HepG2 (cell line): ENCODE results near the gene ZNF213. TPM values are rescaled to one million over a fixed set of nuclear protein-coding genes. Genes with fewer than 3 reads are reported as not detected.

Experiments
- BCL3 ChIP-seq: sonication (generic); formaldehyde crosslinking; IDR thresholded peaks from 2 replicates; pipeline ENCODE4 v1.5.1; 2020; ENCODE audit warnings: mild to moderate bottlenecking, missing genetic modification reagents, moderate library complexity
- EP300 ChIP-seq, 3 experiments: sonication (generic) in 1 of 3; formaldehyde crosslinking in 1 of 3; IDR thresholded peaks; 2 replicates each; pipeline versions ENCODE4 v1.5.1 to v1.6.1; 2011 to 2020; ENCODE audit warnings: low read depth in 2 of 3, low read length in 2 of 3, borderline replicate concordance in 1 of 3, improper control_type of control experiment in 1 of 3, mild to moderate bottlenecking in 1 of 3, missing genetic modification reagents in 1 of 3, moderate library complexity in 1 of 3
- ETV6 ChIP-seq: sonication (generic); formaldehyde crosslinking; conservative IDR thresholded peaks from 2 replicates; pipeline ENCODE4 v1.4.0; 2020; ENCODE audit warnings: missing genetic modification reagents
- KLF6 ChIP-seq: IDR thresholded peaks from 2 replicates; pipeline ENCODE4 v1.8.0; 2016; ENCODE audit warnings: missing biosample characterization, missing genetic modification reagents
- MTA3 ChIP-seq: sonication (generic); formaldehyde crosslinking; IDR thresholded peaks from 2 replicates; pipeline ENCODE4 v1.4.0; 2020; ENCODE audit warnings: missing genetic modification reagents
- NR2F2 ChIP-seq: IDR thresholded peaks from 2 replicates; pipeline ENCODE4 v1.6.1; 2012; ENCODE audit warnings: low read depth, inconsistent platforms, borderline replicate concordance
- NRL ChIP-seq: sonication (generic); formaldehyde crosslinking; IDR thresholded peaks from 2 replicates; pipeline ENCODE4 v1.5.0; 2020; ENCODE audit warnings: missing genetic modification reagents, mild to moderate bottlenecking, moderate library complexity, borderline replicate concordance
- PCBP1 ChIP-seq: fragments of 200-400 bp; formaldehyde crosslinking; IDR thresholded peaks from 2 replicates; pipeline ENCODE4 v1.6.1; 2017; ENCODE audit warnings: mild to moderate bottlenecking, low read depth, low read length, borderline replicate concordance
- RBFOX2 ChIP-seq: fragments of 200-400 bp; formaldehyde crosslinking; IDR thresholded peaks from 2 replicates; pipeline ENCODE4 v1.6.1; 2017; ENCODE audit warnings: low read depth, mild to moderate bottlenecking, low read length
- RNF2 ChIP-seq: fragments of 450-650 bp; conservative IDR thresholded peaks from 2 replicates; pipeline ENCODE4 v1.6.1; 2016; ENCODE audit warnings: low read depth
- SATB2 ChIP-seq: sonication (generic); formaldehyde crosslinking; IDR thresholded peaks from 2 replicates; pipeline ENCODE4 v1.5.0; 2020; ENCODE audit warnings: missing genetic modification reagents
- SOX6 ChIP-seq, 2 experiments: fragments of 450-650 bp in 1 of 2; sonication (generic) in 1 of 2; formaldehyde crosslinking in 1 of 2; IDR thresholded peaks; 2 replicates each; pipeline versions ENCODE4 v1.4.0 to v1.6.1; 2017 to 2020; ENCODE audit warnings: antibody characterized with exemption in 1 of 2, mild to moderate bottlenecking in 1 of 2, missing genetic modification reagents in 1 of 2
- TBL1XR1 ChIP-seq: fragments of 150-350 bp; IDR thresholded peaks from 2 replicates; pipeline ENCODE4 v1.6.1; 2014; ENCODE audit warnings: borderline replicate concordance, low read length; ENCODE audit not compliant: partially characterized antibody
- UBTF ChIP-seq: sonication (generic); formaldehyde crosslinking; IDR thresholded peaks from 2 replicates; pipeline ENCODE4 v1.4.0; 2020; ENCODE audit warnings: mild to moderate bottlenecking, missing genetic modification reagents
- ZFP37 ChIP-seq: sonication (generic); formaldehyde crosslinking; IDR thresholded peaks from 2 replicates; pipeline ENCODE4 v1.4.0; 2020; ENCODE audit warnings: missing genetic modification reagents, borderline replicate concordance
- ZFP41 ChIP-seq: sonication (generic); formaldehyde crosslinking; IDR thresholded peaks from 2 replicates; pipeline ENCODE4 v1.4.0; 2020; ENCODE audit warnings: mild to moderate bottlenecking, missing genetic modification reagents, borderline replicate concordance
- ZKSCAN8 ChIP-seq: IDR thresholded peaks from 2 replicates; pipeline ENCODE4 v1.6.1; 2016; ENCODE audit warnings: borderline replicate concordance, missing genetic modification reagents, missing compliant biosample characterization
- ZNF225 ChIP-seq: sonication (generic); formaldehyde crosslinking; IDR thresholded peaks from 2 replicates; pipeline ENCODE4 v1.4.0; 2020; ENCODE audit warnings: mild to moderate bottlenecking, missing genetic modification reagents
- ZNF777 ChIP-seq: sonication (generic); formaldehyde crosslinking; IDR thresholded peaks from 2 replicates; pipeline ENCODE4 v1.4.0; 2020; ENCODE audit warnings: missing genetic modification reagents
- ZNF784 ChIP-seq: sonication (generic); formaldehyde crosslinking; IDR thresholded peaks from 2 replicates; pipeline ENCODE4 v1.5.1; 2020; ENCODE audit warnings: missing genetic modification reagents, mild to moderate bottlenecking, borderline replicate concordance
- ZNF850 ChIP-seq: sonication (generic); formaldehyde crosslinking; conservative IDR thresholded peaks from 2 replicates; pipeline ENCODE4 v1.9.0; 2021; ENCODE audit warnings: mild to moderate bottlenecking, missing genetic modification reagents
- ZSCAN20 ChIP-seq: sonication (generic); formaldehyde crosslinking; IDR thresholded peaks from 2 replicates; pipeline ENCODE4 v1.4.0; 2020; ENCODE audit warnings: missing genetic modification reagents, mild to moderate bottlenecking, borderline replicate concordance
- ZSCAN21 ChIP-seq: sonication (generic); formaldehyde crosslinking; IDR thresholded peaks from 2 replicates; pipeline ENCODE4 v1.8.0; 2022; ENCODE audit warnings: mild to moderate bottlenecking, missing genetic modification reagents, moderate library complexity, borderline replicate concordance
- polyA plus RNA-seq, 8 experiments: library from polyadenylated mRNA; depleted of rRNA in 3 of 8; stranded (reverse) in 7 of 8; unstranded in 1 of 8; fragments of >200 nt; fragmentation: Illumina TruSeq in 4 of 8; extraction: Trizol in 4 of 8; gene quantifications; 2 replicates each; pipeline versions ENCODE4 v1.2.1 to v1.2.3, GENCODE V29; 2011 to 2016; ENCODE audit warnings: low read depth in 4 of 8, missing spikeins in 1 of 8, mixed read lengths in 1 of 8; ENCODE audit not compliant: insufficient read depth in 1 of 8
- total RNA-seq, 5 experiments: library from RNA; depleted of rRNA; stranded (reverse); fragments of >200 nt; fragmentation: Illumina TruSeq; extraction: Trizol; gene quantifications; 2 replicates each; pipeline ENCODE4 v1.2.3, GENCODE V29; 2016; ENCODE audit warnings: low read depth in 1 of 5

ZNF213 gene
- total and polyA plus RNA-seq, 2 of the 13 experiments (the other 11 are each of a cell fraction or from before 2014, with no cell fraction given) = 0.59 to 0.97 TPM

- TF ChIP-seq ZKSCAN8 (CRISPR knock-in tag) (no peak), UBTF (CRISPR knock-in tag) (peak; percentile 65), RBFOX2 (no peak), ZNF225 (CRISPR knock-in tag) (peak; percentile 44; the same call in 1 of the 2 replicates), PCBP1 (0 out of 2 replicates have a peak, but pooled peaks have one; percentile 23), SOX6 (IDR thresholded peaks at IDR 0.05) (no peak), SOX6 (CRISPR knock-in tag; IDR thresholded peaks at IDR 0.05) (0 out of 2 replicates have a peak, but pooled peaks have one; percentile 24), BCL3 (CRISPR knock-in tag) (no peak), MTA3 (CRISPR knock-in tag) (no peak), RNF2 (peak; percentile 53; the same call in 1 of the 2 replicates), ZFP37 (CRISPR knock-in tag) (0 out of 2 replicates have a peak, but pooled peaks have one; percentile 57), EP300 (IDR thresholded peaks at IDR 0.05; ENCODE audit: low read depth in 2 of 2, low read length in 2 of 2) (peak in 1 of 2 experiments; percentile 14; a peak in 1 of 4 replicates), EP300 (CRISPR knock-in tag; IDR thresholded peaks at IDR 0.05; ENCODE audit: borderline replicate concordance) (no peak), ZNF784 (0 out of 2 replicates have a peak, but pooled peaks have one; percentile 22), ZFP41 (CRISPR knock-in tag) (0 out of 2 replicates have a peak, but pooled peaks have one; percentile 19), ETV6 (peak; percentile 21; the same call in 1 of the 2 replicates), ZSCAN21 (no peak), ZNF850 (CRISPR knock-in tag) (no peak), TBL1XR1 (no peak), NRL (CRISPR knock-in tag) (peak; percentile 59; the same call in 1 of the 2 replicates), KLF6 (CRISPR knock-in tag) (no peak), SATB2 (CRISPR knock-in tag) (0 out of 2 replicates have a peak, but pooled peaks have one; percentile 33), ZSCAN20 (CRISPR knock-in tag) (0 out of 2 replicates have a peak, but pooled peaks have one; percentile 30), NR2F2 (peak; percentile 17; the same call in 1 of the 2 replicates), ZNF777 (CRISPR knock-in tag) (peak; percentile 12; the same call in 1 of the 2 replicates)
Observed at GRCh38 chr16:3188925-3189825, 54.3 kb downstream of the ZNF213 start (continued).
